OCI-LY7 (cell line): ENCODE data around the gene CKMT2. TPM values are rescaled to one million over a fixed set of nuclear protein-coding genes. Genes with fewer than 3 reads are reported as not detected.

Source experiments
- BruUV-seq: library from RNA; stranded (reverse); fragments of 400-500 nt; replicated peaks from 2 replicates; lab custom pipeline; 2021; lab: Mats Ljungman, UMichigan
- CTCF ChIA-PET: fragments of 300-600 bp; sonication (Branson Sonifier 250); formaldehyde crosslinking; loops from one replicate; lab custom pipeline; 2022; ENCODE audit warnings: antibody characterized with exemption; ENCODE audit not compliant: unreplicated experiment; lab: Charles Lee
- POLR2A ChIA-PET: fragments of 300-600 bp; sonication (Branson Sonifier 250); formaldehyde crosslinking; loops from one replicate; lab custom pipeline; 2022; ENCODE audit warnings: antibody characterized with exemption; lab: Charles Lee
- DNase-seq: peaks from one replicate; pipeline ENCODE4 v3.0.0-alpha.2; 2015; ENCODE audit warnings: low spot score
- H2AFZ ChIP-seq: fragments of 200-600 bp; sonication (generic), shearing (Covaris generic); 2 replicates; pipeline ENCODE4 v1.6.1; 2014; ENCODE audit warnings: mild to moderate bottlenecking, antibody characterized with exemption, low read length, moderate library complexity
- H3K27ac ChIP-seq: fragments of 200-600 bp; sonication (generic); 2 replicates; pipeline ENCODE4 v1.5.1; 2014; ENCODE audit warnings: mixed run types, low read depth, mild to moderate bottlenecking, moderate library complexity, low read length, inconsistent platforms; ENCODE audit not compliant: poor library complexity, severe bottlenecking
- H3K36me3 ChIP-seq: fragments of 200-600 bp; sonication (generic); 2 replicates; pipeline ENCODE4 v1.6.1; 2014; ENCODE audit warnings: mild to moderate bottlenecking, antibody characterized with exemption, low read length, moderate library complexity, mixed read lengths; ENCODE audit not compliant: insufficient read depth
- H3K4me1 ChIP-seq: fragments of 200-600 bp; sonication (generic); 2 replicates; pipeline ENCODE4 v1.5.1; 2014; ENCODE audit warnings: mild to moderate bottlenecking, low read length; ENCODE audit not compliant: insufficient read depth, poor library complexity, severe bottlenecking
- H3K4me2 ChIP-seq: fragments of 200-600 bp; sonication (generic); 2 replicates; pipeline ENCODE4 v1.6.1; 2014; ENCODE audit warnings: mild to moderate bottlenecking, low read length
- H3K4me3 ChIP-seq: fragments of 200-600 bp; sonication (generic); 2 replicates; pipeline ENCODE4 v1.5.1; 2014; ENCODE audit warnings: mild to moderate bottlenecking, low read depth, low read length; ENCODE audit not compliant: poor library complexity, severe bottlenecking
- H3K79me2 ChIP-seq: fragments of 200-600 bp; sonication (generic); 2 replicates; pipeline ENCODE4 v1.6.1; 2016; ENCODE audit warnings: low read depth, mild to moderate bottlenecking, low read length, moderate library complexity, mixed read lengths; ENCODE audit not compliant: insufficient read depth
- H3K9me2 ChIP-seq: fragments of 200-600 bp; sonication (generic); 2 replicates; pipeline ENCODE4 v1.6.1; 2016; ENCODE audit warnings: mild to moderate bottlenecking, low read length, mixed read lengths; ENCODE audit not compliant: insufficient read depth
- H3K9me3 ChIP-seq: fragments of 200-600 bp; sonication (generic); 2 replicates; pipeline ENCODE4 v1.6.1; 2014; ENCODE audit warnings: mild to moderate bottlenecking, mixed run types, low read length, mixed read lengths
- H4K20me1 ChIP-seq: fragments of 200-600 bp; sonication (generic); 2 replicates; pipeline ENCODE4 v1.6.1; 2014; ENCODE audit warnings: mild to moderate bottlenecking, antibody characterized with exemption, low read length, moderate library complexity, mixed read lengths; ENCODE audit not compliant: insufficient read depth
- EZH2phosphoT487 ChIP-seq: fragments of 200-600 bp; sonication (generic); IDR thresholded peaks from 2 replicates; pipeline ENCODE4 v1.6.1; 2018; ENCODE audit warnings: low read depth, borderline replicate concordance, mild to moderate bottlenecking, mixed run types, antibody characterized with exemption, low read length, moderate library complexity, mixed read lengths
- intact Hi-C: fragments of 100-400 bp; cut with micrococcal nuclease; formaldehyde crosslinking; loops from one replicate; pipeline ENCODE4 v1.10.0; 2022; ENCODE audit not compliant: unreplicated experiment
- total RNA-seq, 2 experiments: library from RNA; depleted of rRNA in 1 of 2; stranded (reverse); fragments of >200 nt in 1 of 2; shearing (Covaris generic) in 1 of 2; gene quantifications; 2 replicates each; pipeline ENCODE4 v1.2.3, GENCODE V29; 2014 to 2022
- TF ChIP-seq, protein P1 (sequence below): fragments of 200-600 bp; sonication (generic); conservative IDR thresholded peaks from 2 replicates; pipeline ENCODE4 v1.5.1; 2014; ENCODE audit warnings: mild to moderate bottlenecking, antibody characterized with exemption, low read length, moderate library complexity, mixed read lengths

The CKMT2 gene
- total RNA-seq, 2 experiments from 2014 or later: not detected

DNA sequence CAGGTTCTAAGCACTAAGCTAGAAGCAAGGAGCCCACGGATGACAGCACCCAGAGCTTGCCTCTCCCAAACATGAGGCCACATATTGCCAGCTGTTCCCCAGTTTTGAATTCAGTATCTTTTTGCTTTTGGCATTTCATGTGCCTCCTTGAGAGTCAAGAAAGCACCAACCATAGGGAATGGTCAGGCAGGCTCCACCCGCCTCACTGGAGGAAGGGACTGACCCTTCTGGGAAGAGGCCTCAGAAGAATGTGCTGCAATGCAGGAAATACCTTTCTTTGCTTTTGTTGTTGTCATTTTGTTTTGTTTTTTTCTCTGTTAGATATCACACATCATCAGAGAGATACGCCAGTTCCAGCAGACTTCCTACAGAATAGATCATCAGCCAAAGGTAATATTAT lies 13.7 kb upstream of the CKMT2 start:
- no peak overlapping the region for H3K4me3 ChIP-seq
- CTCF ChIA-PET: no interaction called here
- no peaks in the 10 kb centered on the region for H3K9me2 ChIP-seq
- TF ChIP-seq, protein P1, sequence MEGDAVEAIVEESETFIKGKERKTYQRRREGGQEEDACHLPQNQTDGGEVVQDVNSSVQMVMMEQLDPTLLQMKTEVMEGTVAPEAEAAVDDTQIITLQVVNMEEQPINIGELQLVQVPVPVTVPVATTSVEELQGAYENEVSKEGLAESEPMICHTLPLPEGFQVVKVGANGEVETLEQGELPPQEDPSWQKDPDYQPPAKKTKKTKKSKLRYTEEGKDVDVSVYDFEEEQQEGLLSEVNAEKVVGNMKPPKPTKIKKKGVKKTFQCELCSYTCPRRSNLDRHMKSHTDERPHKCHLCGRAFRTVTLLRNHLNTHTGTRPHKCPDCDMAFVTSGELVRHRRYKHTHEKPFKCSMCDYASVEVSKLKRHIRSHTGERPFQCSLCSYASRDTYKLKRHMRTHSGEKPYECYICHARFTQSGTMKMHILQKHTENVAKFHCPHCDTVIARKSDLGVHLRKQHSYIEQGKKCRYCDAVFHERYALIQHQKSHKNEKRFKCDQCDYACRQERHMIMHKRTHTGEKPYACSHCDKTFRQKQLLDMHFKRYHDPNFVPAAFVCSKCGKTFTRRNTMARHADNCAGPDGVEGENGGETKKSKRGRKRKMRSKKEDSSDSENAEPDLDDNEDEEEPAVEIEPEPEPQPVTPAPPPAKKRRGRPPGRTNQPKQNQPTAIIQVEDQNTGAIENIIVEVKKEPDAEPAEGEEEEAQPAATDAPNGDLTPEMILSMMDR: no peak
- TF ChIP-seq EZH2phosphoT487: no peak
- intact Hi-C loops: no loop called here
- DNase-seq: no peak
- H3K9me3 ChIP-seq: no peaks in the 10 kb centered on the region
- POLR2A ChIA-PET: interaction anchor here (0.9 kb wide), 1 partner anchor 8 kb away, joined by 3 read pairs; no protein-coding TSS in a partner anchor
- H4K20me1 ChIP-seq: no peaks in the 10 kb centered on the region
- BruUV-seq: no TSS peak
- H3K27ac ChIP-seq: no peak overlapping the region
- no peaks in the 10 kb centered on the region for H3K36me3 ChIP-seq
- no peaks in the 10 kb centered on the region for H3K79me2 ChIP-seq
- H3K4me2 ChIP-seq: no peak overlapping the region
- no peak overlapping the region for H2AFZ ChIP-seq
- no peaks in the 10 kb centered on the region for H3K4me1 ChIP-seq

GRCh38 chr5:81222285-81222684 lies 10.8 kb upstream of the CKMT2 start:
- Histone ChIP-seq H3K79me2 (no peaks in the 10 kb centered on the region), H3K4me3 (no peak overlapping the region), H3K4me1 (no peaks in the 10 kb centered on the region), H4K20me1 (no peaks in the 10 kb centered on the region), H3K36me3 (no peaks in the 10 kb centered on the region), H3K4me2 (no peak overlapping the region), H2AFZ (no peak overlapping the region), H3K9me2 (no peaks in the 10 kb centered on the region), H3K27ac (no peak overlapping the region), H3K9me3 (no peaks in the 10 kb centered on the region)
- intact Hi-C loops: no loop called here
- ChIA-PET POLR2A (no interaction called here), CTCF (no interaction called here)
- no peak for DNase-seq
- TF ChIP-seq, protein P1: no peak
- TF ChIP-seq EZH2phosphoT487: no peak
- BruUV-seq: no TSS peak

- Histone ChIP-seq H3K9me3 (no peaks in the 10 kb centered on the region), H2AFZ (no peak overlapping the region), H3K9me2 (no peaks in the 10 kb centered on the region), H3K4me1 (no peaks in the 10 kb centered on the region), H3K79me2 (no peaks in the 10 kb centered on the region), H3K4me3 (no peak overlapping the region), H3K36me3 (no peaks in the 10 kb centered on the region), H3K4me2 (no peak overlapping the region), H3K27ac (no peak overlapping the region), H4K20me1 (no peaks in the 10 kb centered on the region; the same call in 1 of the 2 replicates)
- no peak for TF ChIP-seq EZH2phosphoT487
- TF ChIP-seq, protein P1: no peak
- no peak for DNase-seq
- ChIA-PET POLR2A (no interaction called here), CTCF (no interaction called here)
- intact Hi-C loops: no loop called here
- BruUV-seq: no TSS peak
Observed at GRCh38 chr5:81225463-81225862, 7.7 kb upstream of the CKMT2 start.
